GM19463 (cell line): ENCODE results near the gene EPHB1.
A peak's percentile ranks its signal among the peaks of the same experiment; 100 is the strongest.

Experiments
- ATAC-seq: cut with Tn5 transposase; IDR thresholded peaks from one replicate; pipeline ENCODE4 v1.9.1; 2021; ENCODE audit warnings: mild to moderate bottlenecking, moderate library complexity; ENCODE audit not compliant: unreplicated experiment

The EPHB1 gene

GRCh38 chr3:134903837-134904236 is 108.8 kb downstream of the EPHB1 start:
- peak; percentile 39 for ATAC-seq

DNA sequence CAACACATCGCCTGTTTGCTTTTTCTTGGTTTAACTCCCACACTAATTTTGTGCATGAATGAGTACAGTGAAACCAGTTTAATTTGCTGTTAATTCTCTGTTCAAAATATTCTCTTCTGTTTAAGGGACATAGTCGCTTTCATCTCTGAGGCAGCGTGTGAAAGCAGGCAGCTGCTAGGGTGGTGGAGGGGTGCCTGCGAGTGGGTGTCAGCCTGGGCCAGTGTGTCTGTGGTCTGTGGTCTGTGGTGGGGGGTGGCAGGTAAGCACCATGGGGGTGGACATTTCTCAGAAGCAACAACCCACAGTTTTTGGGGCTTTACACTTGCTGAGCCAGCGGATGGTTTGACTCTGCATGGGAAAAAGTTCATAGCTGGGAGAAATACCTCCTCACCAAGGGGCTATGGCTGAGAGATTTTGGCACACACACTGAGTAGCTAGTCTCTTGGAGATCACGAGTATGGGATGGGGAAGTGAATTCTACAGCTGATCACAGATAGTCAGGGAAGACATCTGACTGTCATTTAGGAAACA is 109.2 kb downstream of the EPHB1 start:
- ATAC-seq, result peak; percentile 95

DNA sequence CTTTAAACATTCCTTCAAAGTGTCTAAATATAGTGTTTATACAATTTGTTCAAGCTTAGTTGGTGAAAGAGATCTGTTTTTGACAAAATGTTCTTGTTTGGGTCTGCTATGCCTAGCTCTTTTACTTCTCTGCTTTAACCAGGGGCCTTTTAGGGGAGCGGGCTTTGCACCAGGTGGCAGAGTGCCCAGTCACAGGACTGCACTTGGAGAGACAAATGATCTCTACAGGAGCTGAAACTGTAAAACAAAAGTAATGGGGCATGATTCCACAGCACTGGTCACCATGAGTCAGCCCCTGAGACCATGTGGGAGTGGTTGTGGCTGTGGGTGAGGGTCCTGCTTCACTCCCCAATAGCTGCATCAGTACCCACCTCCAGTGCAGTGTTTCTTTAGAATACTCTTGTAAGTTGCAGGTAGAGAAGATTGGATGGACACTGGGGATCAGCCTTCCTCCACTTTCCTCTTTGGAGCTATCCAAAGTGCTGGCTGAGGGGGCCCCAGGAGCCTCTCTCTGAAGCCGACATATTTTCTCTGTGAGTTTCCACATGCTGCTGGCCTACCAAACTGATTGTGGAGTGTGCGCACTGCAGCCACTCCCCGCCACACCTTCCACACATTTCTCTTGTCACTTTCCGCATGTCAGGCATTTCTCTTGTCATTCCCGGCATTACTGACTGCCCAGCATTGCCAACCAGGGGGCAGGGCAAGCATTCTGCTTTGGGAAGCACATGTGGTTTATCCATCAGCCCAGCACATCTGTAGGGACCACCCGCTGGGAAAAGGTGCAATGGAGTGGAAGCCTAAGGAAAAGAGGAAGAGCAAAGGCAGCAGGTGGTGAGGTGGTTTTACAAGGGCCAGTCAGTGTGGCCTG is 110.0 kb downstream of the EPHB1 start:
- ATAC-seq, result peak; percentile 26

DNA sequence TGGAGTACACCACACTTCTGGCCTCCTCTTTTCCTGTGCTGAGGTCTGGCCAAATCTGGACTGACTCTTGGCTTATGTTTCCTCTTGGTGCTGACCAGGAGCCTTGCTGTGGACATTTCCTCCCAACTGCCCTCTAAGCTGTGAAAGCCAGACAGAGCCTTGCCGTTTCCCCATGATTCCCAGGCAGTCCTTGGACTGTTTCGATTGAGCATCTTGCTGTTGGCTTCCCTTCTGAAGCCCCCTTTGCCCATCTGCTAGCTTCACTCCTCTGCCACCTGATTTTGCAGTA is 110.5 kb downstream of the EPHB1 start:
- ATAC-seq, result no peak

- ATAC-seq, result no peak
These were observed 113.2 kb downstream of the EPHB1 start for GRCh38 chr3:134908271-134908670.

DNA sequence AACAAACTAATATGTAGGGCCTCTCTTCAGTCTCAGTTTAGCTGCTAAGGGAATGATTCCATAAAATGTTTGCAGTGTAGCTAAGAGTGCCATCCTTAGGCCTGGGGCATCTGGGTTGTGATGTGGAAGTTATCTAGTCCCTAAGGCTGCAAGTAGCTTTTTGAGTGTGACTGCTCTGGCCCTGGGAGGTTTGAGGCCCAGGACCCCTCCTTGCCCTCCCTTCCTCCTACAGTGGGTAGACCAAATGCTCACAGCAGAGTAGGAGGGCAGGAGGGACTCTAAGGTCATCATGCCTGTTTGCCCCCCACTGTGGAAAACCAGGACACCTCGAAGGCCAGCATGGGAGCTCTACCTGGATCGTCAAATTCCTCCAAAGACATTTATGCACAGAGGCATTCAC is 115.0 kb downstream of the EPHB1 start:
- ATAC-seq, result no peak

DNA sequence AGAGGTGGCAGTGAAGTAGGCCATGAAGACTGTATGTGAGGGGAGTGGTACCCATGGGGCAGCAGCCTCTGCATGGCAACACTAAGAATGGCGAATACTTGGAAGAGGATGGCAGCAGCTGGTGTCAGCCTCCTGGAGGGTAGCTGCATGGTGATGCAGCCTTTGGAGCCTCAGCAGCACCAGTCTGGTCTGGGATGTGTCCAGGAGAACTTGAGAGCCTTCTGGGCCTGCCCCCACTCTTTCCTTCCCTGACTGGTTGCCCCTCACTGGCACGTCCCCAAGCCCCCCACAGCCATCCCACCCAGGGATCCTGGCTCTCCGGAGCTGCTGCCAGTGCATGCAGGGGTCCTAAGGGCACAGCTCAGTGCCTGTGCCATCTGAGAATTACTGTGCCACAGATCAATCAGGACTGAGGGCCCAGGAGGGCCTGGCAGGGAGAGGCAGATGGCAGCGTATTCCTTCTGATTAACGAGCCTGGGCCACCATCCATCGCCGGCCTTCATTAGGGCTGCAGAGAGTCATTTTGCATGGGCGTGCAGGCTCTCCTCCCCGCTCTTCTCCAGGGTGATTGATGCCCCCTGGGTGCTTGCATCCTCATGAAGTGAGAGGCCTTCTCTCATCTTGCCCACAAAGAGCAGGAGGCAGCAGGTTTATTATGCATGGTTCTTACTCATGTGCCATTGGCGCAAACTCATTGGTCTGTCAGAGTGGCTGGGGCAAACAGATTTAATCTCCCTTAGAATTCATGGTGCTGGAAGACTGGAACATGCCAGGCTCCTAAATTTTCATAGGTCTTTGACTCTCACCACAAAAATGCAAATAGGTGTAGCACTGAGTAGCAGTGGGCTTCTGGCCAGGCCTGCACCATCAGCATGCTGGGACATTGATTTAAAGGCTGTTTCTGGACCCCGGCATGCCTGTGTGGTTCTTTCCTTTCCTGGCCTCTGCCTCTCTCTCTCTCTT is 116.8 kb downstream of the EPHB1 start:
- ATAC-seq, result no peak

DNA sequence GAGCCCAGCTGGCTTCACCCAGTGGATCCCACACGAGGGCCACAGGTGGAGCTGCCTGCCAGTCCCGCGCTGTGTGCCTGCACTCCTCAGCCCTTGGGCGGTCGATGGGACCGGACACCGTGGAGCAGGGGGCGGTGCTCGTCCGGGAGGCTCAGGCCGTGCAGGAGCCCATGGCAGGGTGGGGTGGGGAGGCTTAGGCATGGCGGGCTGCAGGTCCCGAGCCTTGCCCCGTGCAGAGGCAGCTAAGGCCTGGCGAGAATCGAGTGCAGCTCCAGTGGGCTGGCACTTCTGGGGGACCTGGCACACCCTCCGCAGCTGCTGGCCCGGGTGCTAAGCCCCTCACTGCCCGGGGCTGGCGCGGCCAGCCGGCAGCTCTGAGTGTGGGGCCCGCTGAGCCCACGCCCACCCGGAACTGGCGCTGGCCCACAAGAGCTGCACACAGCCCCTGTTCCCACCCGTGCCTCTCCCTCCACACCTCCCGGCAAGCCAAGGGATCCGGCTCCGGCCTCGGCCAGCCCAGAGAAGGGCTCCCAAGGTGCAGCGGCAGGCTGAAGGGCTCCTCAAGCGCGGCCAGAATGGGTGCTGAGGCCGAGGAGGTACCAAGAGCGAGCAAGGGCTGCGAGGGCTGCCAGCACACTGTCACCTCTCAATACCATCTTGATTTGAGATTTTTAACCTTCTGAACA is 121.4 kb downstream of the EPHB1 start:
- ATAC-seq, result no peak

GRCh38 chr3:134917631-134918030 is 122.6 kb downstream of the EPHB1 start:
- no peak for ATAC-seq

DNA sequence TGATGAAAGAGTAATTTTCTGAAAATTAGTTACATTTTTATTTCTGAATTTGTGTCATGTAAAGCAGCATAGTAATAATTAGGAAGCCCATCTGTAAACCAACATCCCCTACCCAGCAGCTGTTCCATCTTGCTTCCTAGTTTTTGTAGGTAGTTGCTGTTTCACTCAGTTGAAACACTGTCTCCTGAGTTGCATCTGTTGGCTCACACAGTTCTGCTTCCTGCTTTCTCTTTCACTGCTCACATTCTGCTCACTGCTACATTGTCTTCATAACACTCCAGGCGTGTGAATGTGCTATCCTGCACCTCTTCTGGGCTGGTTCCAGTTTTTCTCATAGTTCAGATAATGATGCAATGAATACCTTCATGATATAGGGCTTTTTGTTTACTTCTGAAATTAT is 123.4 kb downstream of the EPHB1 start:
- ATAC-seq, result peak; percentile 95

DNA sequence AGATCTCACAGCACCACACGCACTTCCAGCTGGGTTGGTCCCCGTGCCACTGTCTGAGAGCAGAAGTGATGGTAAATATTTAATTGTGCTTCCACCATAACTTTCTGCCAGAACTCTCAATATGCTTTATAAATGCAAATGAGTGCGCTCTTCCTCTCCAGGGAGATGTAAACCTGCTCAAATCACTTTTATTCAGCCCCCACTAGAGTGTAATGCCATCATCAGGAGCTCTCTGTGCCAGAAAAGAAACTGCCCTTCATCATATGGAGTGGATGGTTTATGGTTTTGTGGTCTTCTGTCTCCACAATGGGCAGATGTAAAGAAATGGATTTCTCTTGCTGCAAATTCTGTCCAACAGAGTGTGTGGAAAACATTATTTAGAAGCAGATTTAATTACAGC is 127.0 kb downstream of the EPHB1 start:
- ATAC-seq, result no peak

DNA sequence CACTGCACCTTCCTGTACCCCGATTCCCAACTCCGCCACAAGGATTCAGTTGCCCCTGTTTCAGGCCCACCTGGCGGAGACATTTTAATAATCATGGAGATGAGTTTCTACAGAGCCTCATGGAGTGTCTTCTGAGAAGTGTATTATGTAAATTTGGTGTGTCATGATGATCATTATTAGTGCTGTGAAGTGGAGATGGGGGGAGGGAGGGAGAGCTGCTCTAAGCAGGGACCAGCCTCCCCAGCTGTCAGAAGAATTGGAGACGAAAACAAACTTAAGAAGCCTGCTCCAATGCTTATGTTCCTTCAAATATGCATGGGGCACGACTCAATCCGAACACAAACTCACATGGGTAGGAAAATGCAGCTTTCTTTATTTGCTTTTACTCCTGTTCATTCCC is 127.8 kb downstream of the EPHB1 start:
- ATAC-seq, result no peak

DNA sequence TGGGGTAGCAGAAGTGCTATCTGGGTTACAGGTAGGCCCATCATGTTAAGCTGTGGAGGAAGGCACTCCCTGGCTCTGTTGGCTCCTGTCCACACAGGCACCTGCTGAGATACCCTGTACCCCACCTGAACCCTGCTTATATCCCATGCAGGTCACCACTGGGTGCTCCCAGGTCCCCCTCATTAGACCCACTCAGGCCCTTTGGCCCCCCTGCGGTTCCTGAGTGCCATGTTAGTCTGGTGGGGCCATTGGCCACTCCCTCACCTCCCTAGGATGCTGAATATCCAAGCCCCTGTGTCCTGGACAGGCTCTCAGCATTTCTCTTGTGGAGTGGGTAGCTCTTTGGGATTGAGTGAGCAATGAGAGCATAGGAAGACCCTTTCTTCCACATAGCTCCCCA is 128.2 kb downstream of the EPHB1 start:
- no peak for ATAC-seq

GRCh38 chr3:134927599-134927998 is 132.5 kb downstream of the EPHB1 start:
- no peak for ATAC-seq

DNA sequence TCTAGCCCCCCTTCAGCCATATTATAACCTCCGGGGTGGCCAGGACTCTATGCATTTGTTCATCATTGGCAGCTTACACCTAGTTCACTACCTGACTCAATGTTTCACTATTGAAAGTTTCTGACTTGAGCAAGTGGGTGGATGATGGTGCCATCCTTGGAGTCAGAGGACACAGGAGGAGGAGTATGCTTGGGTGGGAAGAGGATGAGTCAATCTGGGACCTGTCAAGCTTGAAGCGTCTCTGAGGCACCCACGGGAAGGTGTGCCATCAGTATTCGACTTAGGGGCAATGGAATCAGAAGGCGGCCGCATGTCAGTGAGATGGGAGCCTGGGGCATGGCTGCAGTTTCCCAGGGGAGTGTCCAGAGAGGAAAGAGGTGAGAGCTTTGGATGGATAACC is 133.3 kb downstream of the EPHB1 start:
- no peak for ATAC-seq

- ATAC-seq, result no peak
These were observed 133.8 kb downstream of the EPHB1 start for GRCh38 chr3:134928819-134929218.

GRCh38 chr3:134929976-134930375 is 134.9 kb downstream of the EPHB1 start:
- peak; percentile 52 for ATAC-seq

DNA sequence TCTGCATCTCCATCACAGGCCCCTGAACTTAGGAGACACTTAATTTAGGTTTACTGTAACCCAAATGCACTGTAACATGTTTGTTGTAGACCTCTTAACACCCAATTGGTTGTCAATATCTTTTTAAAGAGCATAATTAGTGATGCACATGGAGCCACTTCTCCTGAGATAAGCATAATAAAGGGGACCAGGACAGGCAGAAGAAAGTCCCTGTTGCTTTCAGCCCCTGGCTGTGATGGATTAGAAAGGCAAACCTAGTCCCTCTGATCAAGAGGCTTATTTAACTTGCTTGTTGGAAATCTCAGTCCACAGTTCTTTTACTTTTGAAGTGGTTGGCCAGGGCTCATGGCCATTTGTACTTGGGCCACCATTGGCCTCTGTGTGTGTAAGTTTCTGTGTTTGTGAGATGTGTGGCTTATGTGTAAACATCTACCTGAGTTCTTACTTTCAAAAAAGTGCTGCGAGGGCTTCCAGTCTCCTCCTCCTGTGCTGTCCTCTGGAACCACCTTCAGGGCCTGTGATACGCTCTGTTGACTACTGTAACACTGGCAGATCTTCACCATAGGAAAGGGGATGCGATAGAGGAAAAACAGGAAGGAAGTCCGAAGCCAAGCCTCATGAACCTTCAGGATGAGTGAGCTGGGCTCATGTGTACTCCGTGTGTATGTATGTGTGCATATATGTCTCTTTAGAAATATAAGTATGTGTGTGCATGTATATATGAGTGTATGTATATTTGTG is 136.2 kb downstream of the EPHB1 start:
- no peak for ATAC-seq

GRCh38 chr3:134932035-134932434 is 137.0 kb downstream of the EPHB1 start:
- ATAC-seq, result no peak

GRCh38 chr3:134933997-134934396 is 138.9 kb downstream of the EPHB1 start:
- ATAC-seq, result no peak
